Measurements from ENCODE around the gene TBC1D22A.

DNA sequence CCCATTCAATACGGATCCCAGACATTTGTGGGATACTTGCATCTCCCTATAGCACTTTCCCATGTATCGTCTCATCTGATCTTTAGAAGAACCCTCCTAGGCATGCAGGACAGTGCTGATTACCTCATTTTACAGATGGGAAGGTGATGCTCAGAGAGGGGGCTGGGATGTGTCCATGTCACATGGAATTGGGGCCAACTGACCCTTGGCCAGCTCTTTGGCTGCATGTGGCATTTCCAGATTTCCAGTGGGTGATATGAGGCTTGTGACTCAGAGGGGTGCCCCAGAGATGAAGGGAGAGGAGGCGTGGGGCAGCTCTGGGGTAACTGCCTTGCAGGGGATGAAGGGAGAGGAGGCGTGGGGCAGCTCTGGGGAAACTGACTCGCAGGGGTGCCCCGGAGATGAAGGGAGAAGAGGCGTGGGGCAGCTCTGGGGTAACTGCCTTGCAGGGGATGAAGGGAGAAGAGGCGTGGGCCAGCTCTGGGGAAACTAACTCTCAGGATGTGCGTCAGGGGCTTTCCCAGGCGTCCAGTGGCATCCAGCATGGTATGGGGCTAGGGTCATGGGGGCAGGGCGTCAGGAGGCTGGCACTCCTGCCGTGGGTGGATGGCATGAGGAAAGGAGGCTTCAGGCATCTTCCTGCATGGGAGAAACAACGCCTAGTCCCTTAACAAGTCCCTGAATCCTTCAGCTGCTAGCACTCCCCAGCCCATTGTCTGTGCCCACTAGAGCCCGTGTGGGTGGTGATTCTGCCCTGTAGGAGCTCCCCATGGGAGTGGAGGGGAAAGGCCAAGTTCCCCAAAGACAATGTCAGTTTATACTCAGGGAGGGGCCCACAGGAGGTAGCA, 12.5 kb upstream of the TBC1D22A start:
- TF ChIP-seq, protein P1, sequence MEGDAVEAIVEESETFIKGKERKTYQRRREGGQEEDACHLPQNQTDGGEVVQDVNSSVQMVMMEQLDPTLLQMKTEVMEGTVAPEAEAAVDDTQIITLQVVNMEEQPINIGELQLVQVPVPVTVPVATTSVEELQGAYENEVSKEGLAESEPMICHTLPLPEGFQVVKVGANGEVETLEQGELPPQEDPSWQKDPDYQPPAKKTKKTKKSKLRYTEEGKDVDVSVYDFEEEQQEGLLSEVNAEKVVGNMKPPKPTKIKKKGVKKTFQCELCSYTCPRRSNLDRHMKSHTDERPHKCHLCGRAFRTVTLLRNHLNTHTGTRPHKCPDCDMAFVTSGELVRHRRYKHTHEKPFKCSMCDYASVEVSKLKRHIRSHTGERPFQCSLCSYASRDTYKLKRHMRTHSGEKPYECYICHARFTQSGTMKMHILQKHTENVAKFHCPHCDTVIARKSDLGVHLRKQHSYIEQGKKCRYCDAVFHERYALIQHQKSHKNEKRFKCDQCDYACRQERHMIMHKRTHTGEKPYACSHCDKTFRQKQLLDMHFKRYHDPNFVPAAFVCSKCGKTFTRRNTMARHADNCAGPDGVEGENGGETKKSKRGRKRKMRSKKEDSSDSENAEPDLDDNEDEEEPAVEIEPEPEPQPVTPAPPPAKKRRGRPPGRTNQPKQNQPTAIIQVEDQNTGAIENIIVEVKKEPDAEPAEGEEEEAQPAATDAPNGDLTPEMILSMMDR (IDR thresholded peaks at IDR 0.05): no peak
- no peak for TF ChIP-seq POLR2A (IDR thresholded peaks at IDR 0.05)

All from heart left ventricle (tissue), 13 donors.